GM18858 (cell line): Measurements from ENCODE around the gene MEI1.
"Not testable (repeated sequence)": the region's sequence is repeated elsewhere in the genome, so short reads cannot be mapped to it uniquely, and the experiment has no call there.

Experiments used
- ATAC-seq: cut with Tn5 transposase; IDR thresholded peaks from one replicate; pipeline ENCODE4 v1.9.1; 2021; ENCODE audit not compliant: unreplicated experiment

MEI1 gene

GRCh38 chr22:41682033-41682807, 17.1 kb upstream of the MEI1 start:
- no peak for ATAC-seq

- ATAC-seq = no peak
Measured at GRCh38 chr22:41683052-41683451, 16.3 kb upstream of the MEI1 start.

- no peak for ATAC-seq
Measured at GRCh38 chr22:41683616-41684015, 15.7 kb upstream of the MEI1 start.

GRCh38 chr22:41684194-41684593, 15.1 kb upstream of the MEI1 start:
- ATAC-seq = no peak

GRCh38 chr22:41686890-41687289, 12.4 kb upstream of the MEI1 start:
- ATAC-seq = not testable (repeated sequence)

GRCh38 chr22:41687901-41688364, 11.4 kb upstream of the MEI1 start:
- no peak for ATAC-seq

GRCh38 chr22:41688365-41689211, 10.7 kb upstream of the MEI1 start, which contains the start of gene SNU13:
Gene SNU13 (minus strand): TSS chr22:41688867. CDS start chr22:41688796, 71 bp downstream.
- ATAC-seq = peak; percentile 70

- no peak for ATAC-seq
Measured at GRCh38 chr22:41690476-41690875, 8.8 kb upstream of the MEI1 start.

GRCh38 chr22:41695211-41695610, 4.1 kb upstream of the MEI1 start:
- ATAC-seq = no peak

- no peak for ATAC-seq
Measured at GRCh38 chr22:41696703-41697102, 2.6 kb upstream of the MEI1 start.

GRCh38 chr22:41697126-41697775, 2.1 kb upstream of the MEI1 start:
- no peak for ATAC-seq

- no peak for ATAC-seq
Measured at GRCh38 chr22:41700108-41700364, 733 bp downstream of the MEI1 start.

GRCh38 chr22:41702763-41703162, 3.5 kb downstream of the MEI1 start:
- no peak for ATAC-seq

- no peak for ATAC-seq
Measured at GRCh38 chr22:41709341-41709740, 10.0 kb downstream of the MEI1 start.

- no peak for ATAC-seq
Measured at GRCh38 chr22:41713004-41713403, 13.7 kb downstream of the MEI1 start.

GRCh38 chr22:41722496-41722895, 23.2 kb downstream of the MEI1 start:
- ATAC-seq = no peak

GRCh38 chr22:41725510-41726110, 26.3 kb downstream of the MEI1 start:
- no peak for ATAC-seq

GRCh38 chr22:41731609-41732008, 32.3 kb downstream of the MEI1 start:
- ATAC-seq = no peak

- no peak for ATAC-seq
Measured at GRCh38 chr22:41732096-41732772, 32.9 kb downstream of the MEI1 start.

GRCh38 chr22:41733241-41733640, 33.9 kb downstream of the MEI1 start:
- ATAC-seq = not testable (repeated sequence)

GRCh38 chr22:41739576-41739975, 40.3 kb downstream of the MEI1 start:
- no peak for ATAC-seq
